Esophagus muscularis mucosa (tissue), 4 donors: Measurements from ENCODE around the gene ADAMTS2. TPM values are rescaled to one million over a fixed set of nuclear protein-coding genes. Genes with fewer than 3 reads are reported as not detected.

Experiments
- DNase-seq: peaks from one replicate; pipeline ENCODE4 v3.0.0-alpha.2; 2017; ENCODE audit errors: extremely low spot score
- H3K27ac ChIP-seq, 4 donors: fragments of 200-600 bp; sonication (generic); replicated peaks in 1 of 4; 1 replicate in 3 of 4; 2 replicates in 1 of 4; pipeline ENCODE4 v1.5.1; 2016 to 2019; ENCODE audit warnings: mild to moderate bottlenecking in 1 of 4
- H3K27me3 ChIP-seq, 4 donors: fragments of 200-600 bp; sonication (generic); one replicate each; pipeline versions ENCODE4 v1.5.1 to v1.6.0; 2016 to 2019
- H3K36me3 ChIP-seq, 4 donors: fragments of 200-600 bp; sonication (generic); one replicate each; pipeline ENCODE4 v1.5.1; 2016 to 2019
- H3K4me1 ChIP-seq, 4 donors: fragments of 200-600 bp; sonication (generic); one replicate each; pipeline ENCODE4 v1.5.1; 2016 to 2019
- H3K4me3 ChIP-seq, 4 donors: fragments of 200-600 bp; sonication (generic); 1 replicate in 2 of 4; 2 replicates in 2 of 4; pipeline ENCODE4 v1.5.1; 2016 to 2019; ENCODE audit warnings: mild to moderate bottlenecking in 4 of 4, moderate library complexity in 1 of 4
- H3K9me3 ChIP-seq, 4 donors: fragments of 200-600 bp; sonication (generic); 1 replicate in 3 of 4; 2 replicates in 1 of 4; pipeline ENCODE4 v1.5.1; 2016 to 2019
- EP300 ChIP-seq: sonication (generic); formaldehyde crosslinking; IDR thresholded peaks from one replicate; pipeline ENCODE4 v1.6.1; 2017; ENCODE audit warnings: antibody characterized with exemption
- POLR2A ChIP-seq: fragments of 450-650 bp; IDR thresholded peaks from one replicate; pipeline ENCODE4 v1.6.1; 2017; ENCODE audit warnings: antibody characterized with exemption, moderate library complexity, mild to moderate bottlenecking, low read depth
- POLR2AphosphoS5 ChIP-seq, 2 donors: sonication (generic); formaldehyde crosslinking; IDR thresholded peaks; one replicate each; pipeline ENCODE4 v1.6.1; 2017; ENCODE audit warnings: antibody characterized with exemption in 2 of 2
- WGBS: methylation state at CpG from one replicate; pipeline ENCODE4 v1.1.5; 2018; 5-methylcytosine and 5-hydroxymethylcytosine counted together
- intact Hi-C: fragments of 100-400 bp; cut with DNase I; formaldehyde crosslinking; loops from one replicate; pipeline ENCODE4 v1.15.1; 2023
- total RNA-seq, 4 donors: library from RNA; depleted of rRNA; stranded (reverse); fragments of >200 nt; gene quantifications; one replicate each; pipeline versions ENCODE4 v1.1.0 to v1.2.1, GENCODE V29; 2016
- TF ChIP-seq, protein P1 (sequence below), 3 experiments: fragments of 200-600 bp in 2 of 3; fragments of 450-650 bp in 1 of 3; sonication (generic) in 2 of 3; IDR thresholded peaks; one replicate each; pipeline ENCODE4 v1.5.1; 2017 to 2019; ENCODE audit warnings: antibody characterized with exemption in 3 of 3, mild to moderate bottlenecking in 2 of 3, moderate library complexity in 1 of 3

The ADAMTS2 gene
- total RNA-seq, 4 donors from 2014 or later = 17.8 to 31.8 (median 21.4) TPM

DNA sequence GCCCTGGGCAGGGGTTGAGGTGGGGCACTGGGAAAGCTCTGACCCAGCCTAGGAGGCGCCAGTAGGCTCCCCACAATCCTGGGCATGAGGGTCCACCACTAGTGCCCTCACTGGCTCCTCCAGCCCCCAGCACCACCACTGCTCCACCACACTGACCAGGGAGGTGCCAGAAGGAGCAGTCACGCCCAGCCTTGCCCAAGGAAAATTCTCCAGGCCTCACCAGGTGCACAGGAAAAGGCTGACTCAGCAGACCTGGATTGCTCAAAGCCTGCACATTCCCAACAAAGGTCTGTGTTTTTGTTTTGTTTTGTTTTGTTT is 222.2 kb downstream of the ADAMTS2 start:
- TF ChIP-seq POLR2A = no peak
- no peak for TF ChIP-seq POLR2AphosphoS5 (IDR thresholded peaks at IDR 0.05)
- no peak for TF ChIP-seq EP300
- TF ChIP-seq, protein P1, sequence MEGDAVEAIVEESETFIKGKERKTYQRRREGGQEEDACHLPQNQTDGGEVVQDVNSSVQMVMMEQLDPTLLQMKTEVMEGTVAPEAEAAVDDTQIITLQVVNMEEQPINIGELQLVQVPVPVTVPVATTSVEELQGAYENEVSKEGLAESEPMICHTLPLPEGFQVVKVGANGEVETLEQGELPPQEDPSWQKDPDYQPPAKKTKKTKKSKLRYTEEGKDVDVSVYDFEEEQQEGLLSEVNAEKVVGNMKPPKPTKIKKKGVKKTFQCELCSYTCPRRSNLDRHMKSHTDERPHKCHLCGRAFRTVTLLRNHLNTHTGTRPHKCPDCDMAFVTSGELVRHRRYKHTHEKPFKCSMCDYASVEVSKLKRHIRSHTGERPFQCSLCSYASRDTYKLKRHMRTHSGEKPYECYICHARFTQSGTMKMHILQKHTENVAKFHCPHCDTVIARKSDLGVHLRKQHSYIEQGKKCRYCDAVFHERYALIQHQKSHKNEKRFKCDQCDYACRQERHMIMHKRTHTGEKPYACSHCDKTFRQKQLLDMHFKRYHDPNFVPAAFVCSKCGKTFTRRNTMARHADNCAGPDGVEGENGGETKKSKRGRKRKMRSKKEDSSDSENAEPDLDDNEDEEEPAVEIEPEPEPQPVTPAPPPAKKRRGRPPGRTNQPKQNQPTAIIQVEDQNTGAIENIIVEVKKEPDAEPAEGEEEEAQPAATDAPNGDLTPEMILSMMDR (IDR thresholded peaks at IDR 0.05) = no peak
- H3K27ac ChIP-seq = no peak overlapping the region
- no peaks in the 10 kb centered on the region for H3K4me1 ChIP-seq
- peaks cover 0 to 33% (median 17%) of the 10 kb centered on the region in 4 donors for H3K36me3 ChIP-seq
- WGBS = 100% methylated on average over 2 of the region's 2 CpGs
- intact Hi-C loops = no loop called here
- no peak overlapping the region for H3K4me3 ChIP-seq
- no peak for DNase-seq
- H3K27me3 ChIP-seq = no peaks in the 10 kb centered on the region
- H3K9me3 ChIP-seq = peaks cover 0 to 14% (median 0%) of the 10 kb centered on the region in 4 donors

DNA sequence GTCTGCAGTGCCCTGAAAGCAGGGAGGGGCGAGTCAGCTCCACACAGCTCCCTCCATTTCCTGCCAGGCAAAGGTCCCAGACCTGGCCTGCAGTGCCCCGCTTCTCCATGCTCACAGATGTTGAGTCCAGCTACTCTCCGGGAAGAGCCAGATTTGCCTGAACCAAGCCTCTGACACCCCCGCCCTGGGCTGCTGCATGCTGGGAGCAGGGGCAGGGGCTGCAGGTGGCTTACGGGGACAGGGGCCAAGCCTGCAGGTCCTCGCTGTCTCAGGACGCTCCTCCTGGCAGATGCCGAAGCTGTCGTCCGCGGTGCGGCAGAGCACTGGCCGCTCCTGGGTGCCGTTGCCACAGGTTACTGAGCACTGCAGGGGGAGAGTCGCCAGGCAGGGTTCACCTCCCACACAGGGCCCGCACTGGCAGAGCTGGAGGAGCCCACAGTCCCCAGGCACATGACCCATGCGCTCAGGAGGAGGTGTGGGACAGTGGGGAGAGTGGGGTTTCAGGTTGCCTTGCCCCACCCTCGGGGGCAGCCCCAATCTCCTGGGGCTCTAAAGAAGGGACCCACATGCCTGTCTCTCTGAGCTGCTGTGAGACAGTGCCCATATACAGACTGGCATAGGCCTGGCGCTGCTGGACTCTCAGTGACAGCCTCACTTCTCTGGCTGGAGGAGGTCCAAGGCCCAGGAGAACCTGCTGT is 222.7 kb downstream of the ADAMTS2 start:
- Histone ChIP-seq H3K4me3 (no peak overlapping the region), H3K27ac (no peak overlapping the region), H3K27me3 (no peaks in the 10 kb centered on the region), H3K36me3 (peaks cover 0 to 31% (median 13%) of the 10 kb centered on the region in 4 donors), H3K4me1 (no peaks in the 10 kb centered on the region), H3K9me3 (peaks cover 0 to 14% (median 0%) of the 10 kb centered on the region in 4 donors)
- 100% methylated on average over 6 of the region's 19 CpGs for WGBS
- intact Hi-C loops = no loop called here
- TF ChIP-seq, protein P1 (IDR thresholded peaks at IDR 0.05) = no peak
- TF ChIP-seq POLR2A (no peak), EP300 (no peak), POLR2AphosphoS5 (IDR thresholded peaks at IDR 0.05) (no peak)
- no peak for DNase-seq

DNA sequence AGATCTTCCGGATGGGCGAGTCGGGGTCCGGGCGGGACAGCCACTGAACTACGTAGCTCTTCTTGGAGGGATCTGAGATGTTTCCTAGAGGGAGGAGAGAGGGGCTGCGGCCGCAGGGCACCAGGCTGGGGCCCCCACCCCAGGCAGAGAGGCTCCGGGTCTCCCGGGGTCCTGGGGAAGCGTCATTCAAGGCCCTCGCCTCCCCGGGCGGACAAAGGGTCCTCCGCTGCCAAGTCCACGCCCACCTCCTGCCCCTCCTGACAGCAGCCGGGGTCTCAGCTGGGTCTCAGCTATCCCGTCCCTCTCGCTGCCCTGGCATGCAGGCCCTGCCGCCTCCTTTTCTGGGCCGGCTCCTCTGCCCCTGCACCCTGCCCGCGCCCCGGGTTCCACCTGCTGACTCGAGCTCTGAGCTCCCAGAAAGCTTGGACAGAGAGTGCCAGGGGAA is 223.6 kb downstream of the ADAMTS2 start:
- Histone ChIP-seq H3K9me3 (peaks cover 0 to 21% (median under 1%) of the 10 kb centered on the region in 4 donors), H3K36me3 (peaks cover 0 to 27% (median 10%) of the 10 kb centered on the region in 4 donors), H3K4me3 (no peak overlapping the region), H3K4me1 (no peaks in the 10 kb centered on the region), H3K27ac (no peak overlapping the region), H3K27me3 (no peaks in the 10 kb centered on the region)
- DNase-seq = no peak
- 93% methylated on average over 19 of the region's 25 CpGs for WGBS
- TF ChIP-seq EP300 (no peak), POLR2A (no peak), POLR2AphosphoS5 (IDR thresholded peaks at IDR 0.05) (no peak)
- TF ChIP-seq, protein P1 (IDR thresholded peaks at IDR 0.05) = no peak
- intact Hi-C loops = no loop called here

DNA sequence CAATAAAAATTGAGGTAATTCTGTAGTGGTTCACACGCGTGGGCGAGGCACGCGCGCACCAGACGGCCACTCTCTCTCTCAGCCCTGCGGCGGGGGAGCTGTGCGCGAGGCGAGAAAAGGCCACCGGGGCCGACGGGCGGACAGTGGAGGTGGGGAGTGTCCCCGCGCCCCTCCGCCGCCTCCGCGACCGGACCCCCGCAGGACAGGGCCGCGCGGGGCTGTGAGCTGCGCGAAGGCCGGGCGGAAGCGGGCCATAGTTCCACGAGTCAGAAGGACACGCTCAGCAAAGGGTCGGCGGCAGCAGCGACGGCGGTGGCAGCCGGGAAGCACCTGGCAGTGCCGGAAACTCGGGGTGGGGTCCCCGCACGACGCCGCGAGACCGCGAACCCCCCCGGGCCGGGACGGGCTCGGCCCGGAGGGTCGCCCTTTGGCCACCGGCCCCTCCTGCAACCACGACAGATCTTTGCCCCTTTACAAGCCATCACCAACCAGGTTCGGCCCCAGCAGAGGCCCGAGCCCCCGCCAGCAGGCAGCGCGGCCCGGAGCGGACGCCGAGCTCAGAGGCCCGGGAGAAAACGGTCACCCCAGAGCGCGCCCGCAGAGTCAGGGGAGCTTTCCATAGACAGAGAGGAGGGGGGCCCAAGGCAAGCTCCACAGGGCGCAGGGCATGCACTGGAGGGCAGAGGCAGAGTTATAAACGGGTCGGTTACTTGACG is 224.2 kb downstream of the ADAMTS2 start:
- no peaks in the 10 kb centered on the region for H3K27me3 ChIP-seq
- 89% methylated on average over 49 of the region's 75 CpGs for WGBS
- intact Hi-C loops = no loop called here

More for the DNA sequence above, 224.2 kb downstream of the ADAMTS2 start:
- H3K4me1 ChIP-seq = no peaks in the 10 kb centered on the region
- TF ChIP-seq EP300 (no peak), POLR2AphosphoS5 (IDR thresholded peaks at IDR 0.05) (no peak), POLR2A (no peak)
- TF ChIP-seq, protein P1 (IDR thresholded peaks at IDR 0.05) = no peak
- peaks cover 0 to 27% (median 10%) of the 10 kb centered on the region in 4 donors for H3K36me3 ChIP-seq
- no peak overlapping the region for H3K4me3 ChIP-seq
- H3K27ac ChIP-seq = no peak overlapping the region
- DNase-seq = no peak
- peaks cover 0 to 27% (median 3%) of the 10 kb centered on the region in 4 donors for H3K9me3 ChIP-seq
